ENCODE data around the gene ARMH3.

Gene ARMH3

DNA sequence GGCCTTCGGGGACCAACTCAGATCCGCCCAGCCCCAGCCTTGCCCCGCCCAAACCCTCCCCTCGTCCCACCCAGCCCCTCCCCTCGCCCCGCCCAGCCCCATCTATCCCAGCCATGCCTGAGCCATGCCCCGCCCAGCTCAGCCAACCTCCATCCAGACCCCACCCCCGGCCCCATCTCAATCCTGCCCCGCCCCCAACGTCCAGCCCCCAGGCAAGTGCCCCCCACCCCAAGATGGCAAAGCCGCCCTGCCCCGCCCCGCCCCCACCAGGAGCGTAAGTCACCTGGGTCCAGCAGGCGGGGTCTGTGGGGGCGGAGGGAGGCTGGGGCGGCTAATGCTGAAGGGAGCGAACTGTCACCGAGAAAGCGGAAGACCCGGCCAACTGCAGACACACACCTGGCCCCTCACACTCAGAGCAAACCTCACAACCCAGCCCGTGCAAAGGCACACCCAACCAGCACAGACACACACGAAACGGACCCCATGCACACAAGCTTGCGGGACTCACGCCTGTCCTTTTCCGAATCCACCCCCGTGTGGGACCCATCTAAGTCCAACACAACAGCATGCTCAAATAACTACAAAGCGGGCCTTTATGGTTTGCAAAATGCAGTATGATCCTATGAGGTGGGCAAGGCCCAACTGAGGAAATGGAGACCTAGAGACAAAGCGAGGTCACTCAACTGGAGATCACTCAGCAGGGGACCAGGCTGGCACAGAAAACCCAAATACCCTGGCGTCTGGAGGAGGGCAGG lies 226.2 kb downstream of the ARMH3 start:
- TF ChIP-seq POLR2AphosphoS5 (IDR thresholded peaks at IDR 0.05; ENCODE audit: low read depth, low read length) (no peak), FOXP2 (optimal IDR thresholded peaks at IDR 0.05; ENCODE audit: borderline replicate concordance, extremely low read depth, extremely low read length, insufficient read depth) (no peak), SIN3A (IDR thresholded peaks at IDR 0.05; ENCODE audit: borderline replicate concordance, insufficient read depth, low read length) (no peak), TAF1 (IDR thresholded peaks at IDR 0.05; ENCODE audit: borderline replicate concordance, insufficient read depth, low read length) (no peak), REST (IDR thresholded peaks at IDR 0.05; ENCODE audit: insufficient read depth in 1 of 2, low read depth in 2 of 2, low read length in 2 of 2) (no peak)

- TF ChIP-seq FOXP2 (optimal IDR thresholded peaks at IDR 0.05; ENCODE audit: borderline replicate concordance, extremely low read depth, extremely low read length, insufficient read depth) (no peak), POLR2AphosphoS5 (IDR thresholded peaks at IDR 0.05; ENCODE audit: low read depth, low read length) (no peak), TAF1 (IDR thresholded peaks at IDR 0.05; ENCODE audit: borderline replicate concordance, insufficient read depth, low read length) (no peak), REST (IDR thresholded peaks at IDR 0.05; ENCODE audit: insufficient read depth in 1 of 2, low read depth in 2 of 2, low read length in 2 of 2) (no peak), SIN3A (IDR thresholded peaks at IDR 0.05; ENCODE audit: borderline replicate concordance, insufficient read depth, low read length) (no peak)
Measured at GRCh38 chr10:101828766-101829551, 227.0 kb downstream of the ARMH3 start.

DNA sequence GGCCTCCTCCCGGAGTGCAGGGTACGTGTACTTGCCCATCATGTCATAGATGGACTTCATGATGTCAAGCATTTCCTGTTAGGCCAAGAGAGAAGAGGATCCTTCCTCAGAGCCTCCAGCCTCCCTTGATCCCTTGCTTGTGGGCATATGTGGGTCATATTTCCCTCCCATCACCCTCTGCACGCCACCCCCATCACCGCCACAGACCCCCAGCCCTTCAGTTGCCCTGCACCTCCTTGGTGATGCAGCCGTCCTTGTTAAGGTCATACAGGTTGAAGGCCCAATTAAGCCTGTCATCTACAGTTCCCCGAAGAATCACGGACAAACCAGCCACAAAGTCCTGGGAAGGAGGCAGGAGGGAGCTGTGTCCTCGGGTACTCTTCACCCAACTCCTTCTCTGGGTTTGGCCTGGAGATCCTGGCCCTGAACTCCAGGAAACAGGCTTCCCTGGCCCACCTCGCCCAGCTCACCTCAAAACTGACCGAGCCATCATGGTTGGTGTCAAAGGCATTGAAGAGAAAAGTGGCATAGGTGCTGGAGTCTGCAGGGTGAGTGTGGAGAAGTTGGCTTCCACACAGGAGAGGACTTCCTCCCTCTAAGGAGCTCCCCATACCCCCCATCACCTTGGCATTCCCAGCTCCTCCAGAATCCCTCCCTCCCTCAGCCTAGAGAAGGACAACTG lies 227.9 kb downstream of the ARMH3 start:
- TF ChIP-seq FOXP2 (optimal IDR thresholded peaks at IDR 0.05; ENCODE audit: borderline replicate concordance, extremely low read depth, extremely low read length, insufficient read depth) (no peak), TAF1 (IDR thresholded peaks at IDR 0.05; ENCODE audit: borderline replicate concordance, insufficient read depth, low read length) (no peak), SIN3A (IDR thresholded peaks at IDR 0.05; ENCODE audit: borderline replicate concordance, insufficient read depth, low read length) (no peak), REST (IDR thresholded peaks at IDR 0.05; ENCODE audit: insufficient read depth in 1 of 2, low read depth in 2 of 2, low read length in 2 of 2) (no peak), POLR2AphosphoS5 (IDR thresholded peaks at IDR 0.05; ENCODE audit: low read depth, low read length) (no peak)

DNA sequence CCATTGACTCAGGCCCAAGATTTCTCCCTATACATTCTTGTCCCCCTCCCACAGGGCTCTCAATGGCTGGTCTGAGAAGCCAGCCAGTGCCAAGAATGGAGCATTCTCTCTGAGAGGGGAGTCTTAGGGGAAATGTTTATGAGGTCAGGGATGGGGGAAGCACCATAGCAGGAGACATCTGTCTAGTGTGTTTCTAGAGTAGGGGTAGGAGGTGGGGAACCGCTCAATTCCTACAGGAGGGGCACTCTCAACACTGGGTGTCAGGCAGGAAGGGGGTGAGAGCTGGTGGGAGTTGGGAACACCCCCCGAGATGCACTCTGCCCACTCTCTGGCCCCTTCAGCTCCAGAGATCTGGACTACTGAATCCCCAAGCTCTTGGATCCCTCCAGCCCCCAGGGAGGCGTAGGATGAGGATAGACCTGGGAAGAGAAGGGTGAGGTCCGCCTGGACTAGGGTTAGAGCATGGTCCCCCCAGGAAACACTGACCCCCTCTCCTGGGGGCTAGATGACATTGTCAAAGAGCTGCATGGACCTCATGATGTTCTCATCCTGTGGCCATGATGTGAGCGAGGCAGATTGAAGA lies 229.0 kb downstream of the ARMH3 start:
- TF ChIP-seq FOXP2 (optimal IDR thresholded peaks at IDR 0.05; ENCODE audit: borderline replicate concordance, extremely low read depth, extremely low read length, insufficient read depth), result no peak
- no peak for TF ChIP-seq SIN3A (IDR thresholded peaks at IDR 0.05; ENCODE audit: borderline replicate concordance, insufficient read depth, low read length)
- no peak for TF ChIP-seq POLR2AphosphoS5 (IDR thresholded peaks at IDR 0.05; ENCODE audit: low read depth, low read length)
- no peak for TF ChIP-seq TAF1 (IDR thresholded peaks at IDR 0.05; ENCODE audit: borderline replicate concordance, insufficient read depth, low read length)
- no peak for TF ChIP-seq REST (IDR thresholded peaks at IDR 0.05; ENCODE audit: insufficient read depth in 1 of 2, low read depth in 2 of 2, low read length in 2 of 2)

Data from PFSK-1 (cell line).